T1000 (cell line): ENCODE data around the gene SMIM38.

ENCODE experiments used
- DNase-seq: peaks from one replicate; lab custom pipeline; 2025; ENCODE audit warnings: mixed read lengths; lab: John Stamatoyannopoulos, UW

Gene SMIM38

GRCh38 chr11:69180726-69181125 lies 25.0 kb downstream of the SMIM38 start:
- no peak for DNase-seq

GRCh38 chr11:69183613-69184012 lies 27.9 kb downstream of the SMIM38 start:
- no peak for DNase-seq

- DNase-seq = no peak
These were observed 30.9 kb downstream of the SMIM38 start for GRCh38 chr11:69186316-69187260.

GRCh38 chr11:69187540-69188065 lies 31.9 kb downstream of the SMIM38 start:
- no peak for DNase-seq

GRCh38 chr11:69189059-69189458 lies 33.3 kb downstream of the SMIM38 start:
- no peak for DNase-seq

GRCh38 chr11:69190796-69191536 lies 35.2 kb downstream of the SMIM38 start:
- DNase-seq = no peak

GRCh38 chr11:69192301-69192721 lies 36.6 kb downstream of the SMIM38 start:
- DNase-seq = no peak

- no peak for DNase-seq
These were observed 37.4 kb downstream of the SMIM38 start for GRCh38 chr11:69193151-69193550.

GRCh38 chr11:69193629-69194028 lies 37.9 kb downstream of the SMIM38 start:
- DNase-seq = no peak

- no peak for DNase-seq
These were observed 38.7 kb downstream of the SMIM38 start for GRCh38 chr11:69194396-69194795.

- no peak for DNase-seq
These were observed 39.2 kb downstream of the SMIM38 start for GRCh38 chr11:69194956-69195355.

- no peak for DNase-seq
These were observed 40.4 kb downstream of the SMIM38 start for GRCh38 chr11:69195824-69196782.

- no peak for DNase-seq
These were observed 41.0 kb downstream of the SMIM38 start for GRCh38 chr11:69196783-69197169.

- DNase-seq = no peak
These were observed 43.3 kb downstream of the SMIM38 start for GRCh38 chr11:69198891-69199582.

GRCh38 chr11:69199583-69200315 lies 44.0 kb downstream of the SMIM38 start:
- no peak for DNase-seq

GRCh38 chr11:69200331-69201065 lies 44.8 kb downstream of the SMIM38 start:
- DNase-seq = no peak

GRCh38 chr11:69201066-69201365 lies 45.3 kb downstream of the SMIM38 start:
- DNase-seq = no peak

- DNase-seq = no peak
These were observed 46.1 kb downstream of the SMIM38 start for GRCh38 chr11:69201764-69202370.

GRCh38 chr11:69202511-69203221 lies 46.9 kb downstream of the SMIM38 start:
- no peak for DNase-seq
